Right ventricle myocardium superior (tissue), 1 donor: ENCODE data around the gene ANP32D. TPM values are rescaled to one million over a fixed set of nuclear protein-coding genes. Genes with fewer than 3 reads are reported as not detected.
"Not testable (repeated sequence)": the region's sequence is repeated elsewhere in the genome, so short reads cannot be mapped to it uniquely, and the experiment has no call there.

Experiments used
- ATAC-seq: fragments of 200-7000 bp; cut with Tn5 transposase; one replicate; pipeline ENCODE4 v1.9.1; 2020; ENCODE audit warnings: mild to moderate bottlenecking; ENCODE audit not compliant: poor library complexity
- DNase-seq: peaks from one replicate; pipeline ENCODE4 v3.0.0-alpha.2; 2020
- intact Hi-C: fragments of 100-400 bp; cut with DNase I; formaldehyde crosslinking; loops from one replicate; pipeline ENCODE4 v1.11.2; 2022
- long read RNA-seq: library from polyadenylated mRNA; unstranded; transcript quantifications from one replicate; pipeline ENCODE4 v2.0.0, GENCODE V29; 2021
- total RNA-seq: library from RNA; stranded (reverse); fragmentation: NEBNext Ultra II Directional; extraction: Animal tissue kit (Norgen Biotek cat#: 25700); gene quantifications from one replicate; pipeline ENCODE4 v1.2.1, GENCODE V29; 2021
- donor health status: DM: no; HTN: yes; CAD: no; lungs with severe emphysema.

Gene ANP32D
- total RNA-seq = not detected
- long read RNA-seq = 0 reads

GRCh38 chr12:48472259-48472658 is at the start of gene ANP32D:
ANP32D (plus strand) TSS chr12:48472559; CDS start chr12:48472665, 106 bp downstream.
- DNase-seq = no peak
- ATAC-seq = no peak
- intact Hi-C loops = no loop called here

- intact Hi-C loops = no loop called here
- no peak for ATAC-seq
- no peak for DNase-seq
Measured at GRCh38 chr12:48423171-48423570, 49.2 kb upstream of the ANP32D start.

DNA sequence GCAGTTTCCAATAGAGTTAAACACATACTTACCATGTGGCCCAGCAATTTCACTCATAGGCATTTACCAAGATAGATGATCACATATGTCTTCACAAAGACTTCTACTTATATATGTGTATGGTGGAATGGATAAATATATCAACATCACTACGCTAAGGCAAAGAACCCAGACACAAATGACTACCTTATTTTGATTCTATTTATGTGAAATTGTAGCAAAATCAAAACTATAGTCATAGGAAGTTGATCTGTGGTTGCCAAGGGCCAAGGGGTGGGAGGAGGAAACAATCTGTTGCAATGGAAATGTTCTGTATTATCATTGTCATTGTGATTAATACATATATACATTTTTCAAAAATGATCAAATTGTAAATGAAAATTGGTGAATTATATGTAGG is 47.7 kb upstream of the ANP32D start:
- DNase-seq (no peak), ATAC-seq (no peak)
- intact Hi-C loops = no loop called here

- DNase-seq, ATAC-seq, intact Hi-C loops: not testable (repeated sequence)
Measured at GRCh38 chr12:48434016-48434415, 38.3 kb upstream of the ANP32D start.

GRCh38 chr12:48441069-48441468 is 31.3 kb upstream of the ANP32D start:
- intact Hi-C loops = no loop called here
- DNase-seq (no peak), ATAC-seq (no peak)

DNA sequence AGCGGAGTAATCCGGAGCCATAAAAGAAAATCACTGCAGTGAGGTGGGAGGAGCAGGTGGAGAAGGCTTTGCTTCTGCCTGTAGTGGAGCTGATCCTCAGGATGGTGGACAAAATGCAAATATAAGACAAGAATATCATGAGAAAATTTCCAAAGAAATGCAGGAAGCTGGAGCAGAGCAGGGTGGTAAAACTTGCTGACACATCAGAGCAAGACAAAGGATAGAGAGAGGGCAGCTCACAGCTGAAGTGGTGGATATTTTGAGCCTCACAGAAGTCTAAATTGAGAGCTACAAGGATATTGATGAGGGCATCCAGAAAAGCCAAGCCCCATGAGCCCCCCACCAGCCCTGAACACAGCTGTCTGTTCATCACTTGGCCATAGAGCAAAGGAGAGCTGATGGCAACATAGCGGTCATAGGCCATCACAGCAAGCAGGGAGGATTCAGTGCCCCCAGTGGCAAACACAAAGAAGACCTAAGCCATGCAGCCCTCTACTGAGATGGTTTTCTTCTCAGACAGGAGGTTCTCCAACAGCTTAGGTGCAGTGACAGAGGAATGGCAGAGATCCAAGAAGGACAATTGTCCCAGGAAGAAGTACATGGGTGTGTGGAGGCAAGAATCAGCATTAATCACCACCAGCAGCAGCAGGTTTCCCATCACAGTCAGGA is 30.0 kb upstream of the ANP32D start:
- intact Hi-C loops = no loop called here
- DNase-seq = no peak
- ATAC-seq = no peak

DNA sequence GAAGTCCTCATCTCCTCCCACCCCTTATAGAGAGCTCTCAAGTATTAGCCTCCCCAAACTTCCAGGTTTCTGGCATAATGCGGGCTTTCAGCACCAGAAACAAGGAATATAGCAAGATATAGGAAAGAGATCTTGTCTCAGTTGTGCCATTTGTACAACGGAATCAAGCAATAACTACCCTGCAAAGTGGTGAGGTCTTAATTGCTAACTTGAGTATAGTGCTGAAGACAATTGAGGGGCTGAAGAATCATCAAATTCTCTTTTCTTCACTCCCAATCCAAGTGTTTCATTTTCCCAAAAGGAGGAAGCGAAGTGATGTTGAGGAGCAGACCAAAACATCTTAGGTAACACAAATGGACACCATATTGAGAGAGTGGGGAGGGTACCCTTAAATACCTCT is 26.8 kb upstream of the ANP32D start:
- no peak for ATAC-seq
- intact Hi-C loops = no loop called here
- DNase-seq = no peak

DNA sequence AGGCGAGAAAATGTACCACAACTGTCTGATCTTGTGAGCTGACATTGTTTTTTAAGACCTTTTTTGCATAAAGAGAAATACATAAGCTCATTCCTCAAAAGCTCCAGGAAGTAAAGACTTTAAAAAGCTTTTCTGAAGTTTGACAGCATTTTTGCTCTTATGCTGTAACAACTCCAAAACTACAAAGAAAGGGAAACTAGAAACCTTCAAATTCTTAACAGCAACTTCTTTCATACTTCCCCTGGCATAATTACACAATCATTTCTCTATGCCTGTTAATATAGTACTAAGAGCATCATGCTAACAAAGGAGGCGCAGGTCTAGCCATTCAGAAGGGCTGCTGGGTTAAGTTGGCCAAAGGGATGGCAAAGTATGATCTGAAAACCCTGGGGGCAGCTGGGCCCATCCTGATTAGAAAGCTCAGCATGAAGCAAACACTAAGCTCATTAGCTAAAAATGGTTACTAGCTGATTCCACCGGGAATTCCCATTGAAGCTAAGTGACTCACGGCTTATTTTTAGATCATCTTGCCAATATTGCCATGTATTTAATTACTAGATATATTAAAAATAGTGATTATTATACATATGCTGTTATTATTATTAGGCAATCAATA is 26.1 kb upstream of the ANP32D start:
- intact Hi-C loops = no loop called here
- ATAC-seq = no peak
- DNase-seq = no peak

DNA sequence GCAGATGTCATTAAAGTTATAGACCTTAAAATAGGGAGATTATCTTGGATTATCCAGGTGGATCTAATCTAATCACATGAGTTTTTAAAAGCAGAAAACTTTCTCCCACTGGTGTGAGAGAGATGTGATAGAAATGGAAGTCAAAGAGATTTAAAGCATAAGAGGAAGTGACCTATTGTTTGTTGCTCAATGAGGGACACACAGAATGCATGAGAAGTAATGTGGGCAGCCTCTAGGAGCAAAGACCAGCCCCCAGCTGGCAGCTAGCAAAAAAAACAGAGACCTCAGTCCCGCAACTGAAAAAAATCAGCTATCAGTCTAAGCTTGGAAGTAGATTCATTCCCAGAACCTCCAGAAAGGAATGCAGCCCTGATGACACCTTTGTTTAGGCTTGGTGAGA is 24.6 kb upstream of the ANP32D start:
- ATAC-seq (no peak), DNase-seq (no peak)
- intact Hi-C loops = no loop called here

GRCh38 chr12:48451372-48451771 is 21.0 kb upstream of the ANP32D start:
- intact Hi-C loops = loop anchor here (10.0 kb wide), 1 partner anchor 167 kb away; no protein-coding TSS in a partner anchor
- DNase-seq = no peak
- ATAC-seq = no peak

GRCh38 chr12:48452961-48453360 is 19.4 kb upstream of the ANP32D start:
- DNase-seq, ATAC-seq: not testable (repeated sequence)
- intact Hi-C loops = loop anchor here (10.0 kb wide), 1 partner anchor 168 kb away; no protein-coding TSS in a partner anchor

- intact Hi-C loops = loop anchor here (10.0 kb wide), 1 partner anchor 170 kb away; no protein-coding TSS in a partner anchor
Measured at GRCh38 chr12:48454667-48455066, 17.7 kb upstream of the ANP32D start.

DNA sequence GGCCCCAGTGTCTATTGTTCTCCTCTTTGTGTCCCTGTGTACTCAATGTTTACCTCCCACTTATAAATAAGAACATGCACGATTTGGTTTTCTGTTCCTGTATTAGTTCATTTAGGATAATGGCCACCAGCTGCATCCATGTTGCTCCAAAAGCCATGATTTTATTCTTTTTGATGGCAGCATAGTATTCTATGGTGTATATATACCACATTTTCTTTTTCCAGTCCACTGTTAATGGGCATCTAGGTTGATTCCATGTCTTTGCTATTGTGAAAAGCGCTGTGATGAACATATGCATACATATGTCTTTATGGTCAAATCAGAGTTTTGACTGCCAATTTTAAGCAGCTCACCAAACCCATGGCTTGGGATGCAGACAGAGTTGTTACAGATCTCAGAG is 17.2 kb upstream of the ANP32D start:
- ATAC-seq (no peak), DNase-seq (no peak)
- intact Hi-C loops = loop anchor here (10.0 kb wide), 1 partner anchor 170 kb away; no protein-coding TSS in a partner anchor

More at GRCh38 chr12:48454667-48455066, 17.7 kb upstream of the ANP32D start:
- DNase-seq (no peak), ATAC-seq (no peak)

GRCh38 chr12:48459259-48459658 is 13.1 kb upstream of the ANP32D start:
- intact Hi-C loops = loop anchor here (10.0 kb wide), 1 partner anchor 174 kb away; no protein-coding TSS in a partner anchor
- ATAC-seq = no peak
- DNase-seq = no peak

- intact Hi-C loops, ATAC-seq, DNase-seq: not testable (repeated sequence)
Measured at GRCh38 chr12:48469027-48469426, 3.3 kb upstream of the ANP32D start.

DNA sequence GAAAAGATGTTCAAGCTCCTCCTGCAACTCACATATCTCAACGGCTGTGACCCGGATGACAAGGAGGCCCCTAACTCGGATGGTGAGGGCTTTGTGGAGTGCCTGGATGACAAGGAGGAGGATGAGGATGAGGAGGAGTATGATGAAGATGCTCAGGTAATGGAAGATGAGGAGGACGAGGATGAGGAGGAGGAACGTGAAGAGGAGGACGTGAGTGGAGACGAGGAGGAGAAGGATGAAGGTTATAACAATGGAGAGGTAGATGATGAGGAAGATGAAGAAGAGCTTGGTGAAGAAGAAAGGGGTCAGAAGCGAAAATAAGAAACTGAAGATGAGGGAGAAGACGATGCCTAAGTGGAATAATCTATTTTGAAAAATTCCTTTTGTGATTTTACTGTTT is 702 bp downstream of the ANP32D start:
- DNase-seq (no peak), ATAC-seq (no peak)
- intact Hi-C loops = no loop called here

DNA sequence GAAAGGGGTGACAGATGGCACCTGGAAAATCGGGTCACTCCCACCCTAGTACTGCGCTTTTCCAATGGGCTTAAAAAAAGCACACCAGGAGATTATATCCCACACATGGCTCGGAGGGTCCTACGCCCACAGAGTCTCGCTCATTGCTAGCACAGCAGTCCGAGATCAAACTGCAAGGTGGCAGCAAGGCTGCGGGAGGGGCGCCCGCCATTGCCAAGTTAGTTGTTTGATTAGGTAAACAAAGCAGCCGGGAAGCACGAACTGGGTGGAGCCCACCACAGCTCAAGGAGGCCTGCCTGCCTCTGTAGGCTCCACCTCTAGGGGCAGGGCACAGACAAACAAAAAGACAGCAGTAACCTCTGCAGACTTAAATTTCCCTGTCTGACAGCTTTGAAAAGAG is 2.1 kb downstream of the ANP32D start:
- intact Hi-C loops, DNase-seq, ATAC-seq: not testable (repeated sequence)

GRCh38 chr12:48482198-48482597 is 9.8 kb downstream of the ANP32D start, which contains the start of gene C12orf54:
C12orf54 (plus strand) TSS chr12:48482498; CDS start chr12:48483297, 799 bp downstream.
- intact Hi-C loops = no loop called here
- no peak for ATAC-seq
- DNase-seq = no peak

- ATAC-seq = no peak
- intact Hi-C loops = no loop called here
- DNase-seq = no peak
Measured at GRCh38 chr12:48482930-48483329, 10.6 kb downstream of the ANP32D start.

DNA sequence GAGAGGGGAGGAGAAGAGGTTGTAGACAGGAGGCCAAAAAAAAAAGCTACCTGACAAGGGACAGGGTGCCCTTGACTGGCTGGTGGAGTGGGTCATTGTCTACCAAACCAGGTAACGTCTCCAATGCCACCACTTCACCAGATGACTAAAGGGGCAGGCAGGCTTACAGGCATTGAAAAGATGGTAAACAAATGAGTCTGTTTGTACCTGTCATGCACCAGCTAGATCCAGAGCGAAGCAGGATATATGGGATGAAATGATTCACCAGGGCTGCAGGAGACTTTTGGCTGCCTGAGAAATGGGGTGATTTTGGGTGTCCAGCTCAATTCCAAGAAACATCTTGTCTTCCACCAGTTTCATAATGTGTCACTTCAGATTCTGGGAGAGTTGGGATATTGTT is 13.9 kb downstream of the ANP32D start:
- DNase-seq = no peak
- intact Hi-C loops = no loop called here
- no peak for ATAC-seq
